ENCODE data around the gene PRKD1.

- TF ChIP-seq, protein P1, sequence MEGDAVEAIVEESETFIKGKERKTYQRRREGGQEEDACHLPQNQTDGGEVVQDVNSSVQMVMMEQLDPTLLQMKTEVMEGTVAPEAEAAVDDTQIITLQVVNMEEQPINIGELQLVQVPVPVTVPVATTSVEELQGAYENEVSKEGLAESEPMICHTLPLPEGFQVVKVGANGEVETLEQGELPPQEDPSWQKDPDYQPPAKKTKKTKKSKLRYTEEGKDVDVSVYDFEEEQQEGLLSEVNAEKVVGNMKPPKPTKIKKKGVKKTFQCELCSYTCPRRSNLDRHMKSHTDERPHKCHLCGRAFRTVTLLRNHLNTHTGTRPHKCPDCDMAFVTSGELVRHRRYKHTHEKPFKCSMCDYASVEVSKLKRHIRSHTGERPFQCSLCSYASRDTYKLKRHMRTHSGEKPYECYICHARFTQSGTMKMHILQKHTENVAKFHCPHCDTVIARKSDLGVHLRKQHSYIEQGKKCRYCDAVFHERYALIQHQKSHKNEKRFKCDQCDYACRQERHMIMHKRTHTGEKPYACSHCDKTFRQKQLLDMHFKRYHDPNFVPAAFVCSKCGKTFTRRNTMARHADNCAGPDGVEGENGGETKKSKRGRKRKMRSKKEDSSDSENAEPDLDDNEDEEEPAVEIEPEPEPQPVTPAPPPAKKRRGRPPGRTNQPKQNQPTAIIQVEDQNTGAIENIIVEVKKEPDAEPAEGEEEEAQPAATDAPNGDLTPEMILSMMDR (IDR thresholded peaks at IDR 0.05; ENCODE audit: borderline replicate concordance, extremely low read depth, low read length, poor library complexity, severe bottlenecking), result no peak
- TF ChIP-seq EZH2 (IDR thresholded peaks at IDR 0.05; ENCODE audit: borderline replicate concordance, low read depth, low read length, severe bottlenecking), result no peak
Observed at GRCh38 chr14:29798108-29798663, 129.5 kb downstream of the PRKD1 start.

All from DND-41 (cell line).